Uterine smooth muscle cell (primary cell): ENCODE measurements around the gene ZNF771. TPM values are rescaled to one million over a fixed set of nuclear protein-coding genes. Genes with fewer than 3 reads are reported as not detected.

ENCODE experiments used
- total RNA-seq: library from RNA; depleted of rRNA; stranded (reverse); fragments of >200 nt; gene quantifications from 2 replicates; pipeline ENCODE4 v1.2.3, GENCODE V29; 2014

ZNF771 gene
- total RNA-seq = 14.2 and 17.1 TPM in 2 replicates

DNA sequence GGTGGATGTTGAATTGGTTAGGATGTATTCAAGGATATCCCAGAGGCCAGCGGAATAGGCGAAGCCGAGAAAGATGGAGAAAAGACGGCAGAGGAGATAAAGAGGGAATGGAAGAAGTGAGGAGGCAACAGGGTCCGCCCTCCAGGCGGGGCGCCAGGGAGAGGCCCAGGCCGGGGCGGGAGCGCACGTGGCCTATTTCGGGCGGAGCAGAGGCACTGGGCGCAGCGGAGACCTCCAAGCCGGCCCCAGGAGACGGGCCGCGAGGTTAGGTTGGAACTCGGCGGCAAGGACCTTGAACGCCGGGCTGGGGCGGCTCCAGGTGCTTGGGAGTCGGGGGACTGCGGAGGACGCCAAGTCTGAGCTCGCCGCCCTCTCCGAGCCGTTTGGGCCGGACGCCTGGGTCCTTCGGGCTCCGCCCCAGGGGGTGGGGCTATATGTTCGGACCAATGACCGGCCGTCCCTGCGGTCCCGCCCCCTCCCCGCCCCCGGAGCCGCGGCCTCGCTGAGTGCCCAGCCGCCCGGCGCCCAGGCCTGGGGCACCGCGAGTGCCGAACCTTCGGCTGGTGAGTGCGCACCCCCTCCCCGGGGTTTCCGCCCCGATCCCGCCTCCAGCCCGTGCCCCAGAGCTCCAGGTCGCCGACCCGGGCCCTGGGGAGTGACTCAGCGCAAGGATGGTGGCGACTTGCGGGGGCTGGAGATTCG, at the start of gene ZNF771:
Gene ZNF771, plus strand, starts transcription at position 505 of the 702 bp plus-strand sequence. CDS start 448 bp downstream, outside the sequence.

DNA sequence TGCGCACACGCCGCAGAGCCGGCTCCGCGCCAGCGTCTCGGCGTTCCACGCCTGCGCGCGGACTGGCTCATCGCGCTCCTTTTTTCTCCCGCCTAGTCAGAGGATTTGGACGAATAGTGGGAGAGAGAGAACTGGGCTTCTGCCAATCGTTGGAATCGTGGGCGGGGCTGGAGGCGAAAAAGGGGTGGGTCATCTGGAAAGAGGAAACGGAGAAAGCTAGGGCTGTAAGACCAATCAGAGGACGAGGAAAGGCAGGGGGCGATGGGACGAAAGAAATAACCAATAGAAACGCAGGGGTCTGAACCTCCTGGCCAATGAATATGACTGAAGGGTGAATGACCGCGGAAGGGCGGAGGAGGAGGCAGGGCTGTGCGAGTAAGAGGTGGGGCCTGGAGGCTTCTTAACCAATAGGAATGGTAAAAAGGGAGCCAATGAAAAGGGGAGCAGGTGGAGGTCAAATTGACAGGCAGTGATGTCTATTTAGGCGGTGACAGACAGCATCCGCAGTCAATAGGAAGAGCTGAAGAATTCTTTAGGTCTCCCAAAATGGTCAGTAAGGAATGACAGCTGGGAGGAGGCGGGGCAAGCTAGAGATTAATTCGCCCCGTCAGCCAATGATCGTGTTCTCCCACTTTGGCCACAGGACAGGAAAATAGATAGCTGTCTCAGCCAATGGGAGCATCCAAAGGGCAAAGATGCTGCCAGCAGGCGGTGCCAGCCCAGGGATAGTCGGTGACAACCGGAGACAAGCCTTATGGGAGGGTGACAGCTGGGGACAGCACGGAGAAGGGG, 36.8 kb upstream of the ZNF771 start, which contains the start of gene TBC1D10B:
Gene TBC1D10B, minus strand, starts transcription at position 39 of the 792 bp plus-strand sequence. CDS start 311 bp downstream, outside the sequence.

DNA sequence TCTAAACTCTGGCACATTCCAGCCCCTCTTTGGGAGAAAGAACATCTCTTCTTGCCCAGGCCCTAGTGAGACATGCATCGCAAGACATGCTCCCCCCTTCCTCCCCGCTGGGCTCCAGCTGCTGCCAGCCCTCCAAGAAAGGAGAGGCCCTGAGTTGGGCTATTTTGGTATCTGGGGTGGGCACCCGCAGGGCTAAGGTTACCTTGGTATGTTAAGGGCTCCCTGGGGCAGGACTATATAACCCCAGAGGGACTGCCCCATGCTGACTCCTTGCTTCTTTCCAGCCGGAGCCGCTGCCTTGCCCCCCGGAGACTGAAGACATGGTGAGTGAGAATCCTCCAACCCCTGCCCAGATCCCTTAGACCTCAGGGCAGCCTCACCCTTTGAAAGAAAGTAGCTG, 32.9 kb upstream of the ZNF771 start, which contains the start of gene MYL11:
Gene MYL11, plus strand, starts transcription at position 265 of the 400 bp plus-strand sequence. Its CDS starts 56 bp downstream, at position 321.

DNA sequence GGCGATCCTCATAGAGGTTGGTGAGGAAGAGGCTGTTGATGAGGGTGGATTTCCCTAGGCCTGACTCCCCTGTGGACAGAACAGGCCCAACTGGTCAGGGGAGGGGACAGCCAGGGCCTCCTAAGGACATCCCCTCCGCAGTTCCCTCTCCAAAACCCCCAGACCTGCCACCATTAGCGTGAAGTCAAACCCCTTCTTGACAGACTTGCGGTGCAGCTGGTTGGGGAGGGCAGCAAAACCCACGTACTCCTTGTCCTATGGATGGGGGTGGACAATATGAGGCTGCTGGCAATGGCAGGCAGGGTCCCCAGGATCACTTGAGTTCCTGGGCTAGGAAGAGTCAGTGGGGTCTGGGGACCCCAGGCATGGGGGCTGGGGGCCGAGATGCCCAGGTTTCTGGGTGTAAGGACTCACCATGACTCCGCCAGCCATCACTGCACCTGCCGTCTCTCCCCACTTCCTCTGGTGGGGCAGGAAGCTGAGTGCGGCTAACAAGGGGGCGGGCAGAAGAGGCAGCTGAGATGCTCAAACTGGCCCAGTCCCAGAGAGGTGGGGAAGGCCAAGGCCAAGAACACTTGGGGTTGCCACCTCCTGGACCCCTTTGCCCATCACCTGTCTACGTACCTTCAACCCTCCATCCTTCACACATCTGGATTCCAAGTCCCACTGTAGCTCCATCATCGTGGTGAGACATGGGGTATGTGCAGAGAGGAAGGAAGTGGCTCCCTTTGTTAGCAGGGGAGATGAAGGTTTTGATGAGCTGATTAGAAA, 25.1 kb upstream of the ZNF771 start, which contains the start of gene SEPTIN1:
Gene SEPTIN1, minus strand, starts transcription at position 451 of the 771 bp plus-strand sequence. Its CDS starts 19 bp downstream, at position 432.

DNA sequence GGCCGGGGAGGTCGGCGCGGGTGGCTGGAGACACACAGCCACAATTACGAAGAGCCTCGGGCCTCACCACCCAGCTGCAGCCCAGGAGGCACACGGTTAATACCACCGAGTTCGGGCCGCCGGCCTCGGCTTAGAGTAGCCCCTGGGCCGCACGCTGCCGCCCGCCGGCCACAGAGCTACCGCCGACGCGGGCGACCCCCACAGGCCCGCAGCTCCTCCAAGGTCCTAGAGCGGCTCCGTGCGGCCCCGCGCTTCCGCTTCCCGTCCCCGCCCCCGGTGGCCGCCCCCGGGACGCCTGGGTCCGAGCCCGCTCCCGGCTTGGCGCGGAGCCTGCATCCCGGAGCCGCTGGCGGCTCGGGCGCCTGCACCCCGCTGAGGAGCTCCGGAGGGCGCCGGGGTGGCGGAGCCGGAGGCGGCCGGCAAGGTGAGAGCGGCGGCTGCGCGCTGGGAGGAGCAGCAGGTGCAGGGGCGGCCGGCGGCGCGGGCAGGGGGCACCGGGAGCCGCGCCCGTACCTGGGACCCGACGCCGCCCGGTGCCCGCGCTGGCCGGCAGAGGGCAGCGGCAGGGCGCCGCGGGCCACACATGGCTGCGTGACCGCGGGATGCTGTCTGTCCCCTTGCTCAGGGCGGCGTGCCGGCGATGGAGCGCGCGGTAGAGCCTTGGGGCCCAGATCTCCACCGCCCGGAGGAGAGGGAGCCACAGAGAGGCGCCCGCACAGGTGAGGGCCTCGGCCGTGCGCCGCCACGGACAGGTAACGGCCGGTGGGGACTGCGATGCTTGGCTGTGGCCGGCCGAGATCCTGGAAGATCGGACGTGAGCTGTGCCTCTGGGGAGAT, 12.0 kb upstream of the ZNF771 start, which contains the start of gene ZNF48:
Gene ZNF48, plus strand, starts transcription at position 266 of the 837 bp plus-strand sequence. Its CDS starts 375 bp downstream, at position 641.

DNA sequence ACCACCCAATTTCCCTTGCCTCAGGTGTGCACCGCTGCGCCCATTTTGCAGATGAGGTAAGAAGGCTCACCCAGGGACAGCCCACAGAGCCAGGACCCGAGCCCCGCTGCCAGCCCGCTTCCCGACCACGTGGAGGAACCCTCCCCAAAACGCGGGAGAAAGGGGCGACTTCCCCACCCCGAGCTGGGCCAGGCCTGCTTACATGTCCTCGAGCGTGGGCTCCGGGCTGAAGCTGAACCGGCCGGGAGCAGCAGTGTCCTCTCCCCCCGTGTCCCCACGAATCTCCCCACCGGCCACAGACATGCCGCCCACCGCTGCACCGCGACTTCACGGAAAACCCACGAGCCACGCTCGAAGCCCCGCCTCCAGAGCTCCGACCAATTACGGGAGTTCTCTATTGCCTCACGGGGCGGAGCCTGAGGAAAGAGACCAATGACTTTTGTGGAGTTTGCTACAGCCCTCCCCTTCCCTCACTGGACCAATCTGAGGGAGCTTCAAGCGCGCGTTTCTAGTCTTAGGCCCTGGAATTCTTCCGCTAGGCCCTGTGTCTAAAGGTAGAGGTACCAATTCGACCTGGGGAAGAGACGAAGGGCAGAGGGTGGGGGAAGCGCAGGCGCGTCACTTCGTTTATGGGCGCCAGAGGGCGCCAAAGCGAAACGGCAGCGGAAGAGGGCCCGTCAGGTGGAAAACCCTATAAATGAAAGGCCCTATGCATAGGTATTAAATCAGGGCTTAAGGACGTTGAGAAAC, 22.4 kb downstream of the ZNF771 start, which contains the start of gene DCTPP1:
Gene DCTPP1, minus strand, starts transcription at position 353 of the 750 bp plus-strand sequence. Its CDS starts 50 bp downstream, at position 303.

DNA sequence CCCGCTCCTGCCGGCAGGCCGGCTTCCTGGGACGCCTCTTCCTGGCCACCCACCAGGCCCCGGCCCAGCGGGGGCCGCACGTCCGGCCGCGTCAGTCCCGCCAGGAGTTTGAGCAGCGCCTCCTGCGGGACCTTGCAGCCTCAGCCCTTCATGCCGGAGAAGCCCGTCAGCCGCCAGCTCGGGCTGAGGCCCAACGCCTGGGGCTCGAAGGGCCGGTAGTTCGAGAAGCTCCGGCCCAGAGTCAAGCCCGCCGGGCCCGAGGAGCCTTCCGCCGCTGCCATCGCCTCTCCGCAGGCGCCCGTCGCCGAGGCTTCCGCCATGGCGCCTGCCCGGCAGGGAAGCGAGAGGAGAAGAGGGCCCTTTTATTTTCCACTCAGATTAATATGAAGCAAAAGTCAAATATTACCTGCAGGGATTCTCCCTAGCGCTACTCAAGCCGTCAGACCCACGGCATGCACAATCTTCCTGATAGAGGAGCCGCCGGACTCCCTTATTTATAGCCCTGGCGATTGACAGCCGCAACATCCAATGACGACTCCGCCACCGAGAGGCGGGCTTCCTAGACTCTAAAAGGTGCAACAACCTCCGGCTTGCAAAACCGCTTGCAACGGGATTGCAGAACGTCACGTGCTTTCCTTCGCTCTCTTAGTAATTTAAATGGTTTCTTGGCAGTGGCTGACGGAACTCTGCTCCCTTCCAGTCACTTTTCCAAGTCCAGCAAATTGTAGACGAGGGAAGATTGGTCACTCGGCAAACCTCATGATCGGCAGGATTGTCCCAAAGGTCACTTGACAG, 38.2 kb downstream of the ZNF771 start, which contains the start of gene SEPHS2:
Gene SEPHS2, minus strand, starts transcription at position 467 of the 795 bp plus-strand sequence. Its CDS starts 147 bp downstream, at position 320.

Other genes starting within 250 kb of the ZNF771 start
- 2.7 and 2.9 TPM in 2 replicates for gene CORO1A, start 224.0 kb upstream of the ZNF771 start, total RNA-seq
- 67.1 and 198 TPM in 2 replicates for gene BOLA2B, start 213.9 kb upstream of the ZNF771 start, total RNA-seq
- 19.5 and 27.0 TPM in 2 replicates for gene SLX1A, start 213.7 kb upstream of the ZNF771 start, total RNA-seq
- 3.4 and 4.5 TPM in 2 replicates for gene SULT1A3, start 208.4 kb upstream of the ZNF771 start, total RNA-seq
- gene NPIPB13, start 159.1 kb upstream of the ZNF771 start, total RNA-seq = 0.33 and 0.75 TPM in 2 replicates
- gene CD2BP2, start 52.3 kb upstream of the ZNF771 start, total RNA-seq = 37.9 and 41.6 TPM in 2 replicates
- gene TBC1D10B, start 37.1 kb upstream of the ZNF771 start, total RNA-seq = 34.7 and 40.4 TPM in 2 replicates
- 0.75 TPM in 1 of 2 replicates, not detected in the other for gene MYL11, start 32.8 kb upstream of the ZNF771 start, total RNA-seq
- 0.25 TPM in 1 of 2 replicates, not detected in the other for gene SEPTIN1, start 25.0 kb upstream of the ZNF771 start, total RNA-seq
- 6.0 and 8.2 TPM in 2 replicates for gene ZNF48, start 12.2 kb upstream of the ZNF771 start, total RNA-seq
- gene DCTPP1, start 22.4 kb downstream of the ZNF771 start, total RNA-seq = 12.9 and 25.0 TPM in 2 replicates
- gene SEPHS2, start 38.3 kb downstream of the ZNF771 start, total RNA-seq = 16.5 and 26.6 TPM in 2 replicates
- not detected in 2 replicates for gene ITGAL, start 65.1 kb downstream of the ZNF771 start, total RNA-seq
- gene ZNF768, start 119.0 kb downstream of the ZNF771 start, total RNA-seq = 20.3 and 21.6 TPM in 2 replicates
- gene ZNF747, start 127.3 kb downstream of the ZNF771 start, total RNA-seq = 6.5 and 10.6 TPM in 2 replicates
- gene ZNF764, start 150.8 kb downstream of the ZNF771 start, total RNA-seq = 5.4 and 5.6 TPM in 2 replicates
- gene ZNF688, start 164.1 kb downstream of the ZNF771 start, total RNA-seq = 8.9 and 10.3 TPM in 2 replicates
- 7.5 and 12.1 TPM in 2 replicates for gene ZNF785, start 178.1 kb downstream of the ZNF771 start, total RNA-seq
- 4.1 and 4.4 TPM in 2 replicates for gene ZNF689, start 202.8 kb downstream of the ZNF771 start, total RNA-seq
- 4.8 and 5.1 TPM in 2 replicates for gene PRR14, start 243.4 kb downstream of the ZNF771 start, total RNA-seq